GM23338 (cell line): ENCODE results near the gene SEMA5A. TPM values are rescaled to one million over a fixed set of nuclear protein-coding genes. Genes with fewer than 3 reads are reported as not detected.

Experiments used
- ATAC-seq: fragments of 200-7000 bp; cut with Tn5 transposase; 3 replicates; pipeline ENCODE4 v1.9.1; 2020
- DNase-seq: peaks from one replicate; pipeline ENCODE4 v3.0.0-alpha.2; 2015; ENCODE audit warnings: low spot score
- H2AFZ ChIP-seq: fragments of 200-600 bp; sonication (generic); 2 replicates; pipeline ENCODE4 v1.8.0; 2016; ENCODE audit warnings: antibody characterized with exemption, mild to moderate bottlenecking, moderate library complexity
- H3F3A ChIP-seq: fragments of 200-600 bp; sonication (generic); replicated peaks from 2 replicates; pipeline ENCODE4 v1.8.0; 2017; ENCODE audit warnings: antibody characterized with exemption, mixed run types, low read depth
- H3K27ac ChIP-seq: fragments of 200-600 bp; sonication (generic); 2 replicates; pipeline ENCODE4 v1.6.1; 2016; ENCODE audit warnings: low read depth
- H3K27me3 ChIP-seq: fragments of 200-600 bp; sonication (generic); 2 replicates; pipeline ENCODE4 v1.8.0; 2016; ENCODE audit warnings: mild to moderate bottlenecking, mixed run types, moderate library complexity; ENCODE audit not compliant: insufficient read depth
- H3K36me3 ChIP-seq: fragments of 200-600 bp; sonication (generic); 2 replicates; pipeline ENCODE4 v1.8.0; 2016; ENCODE audit warnings: mild to moderate bottlenecking; ENCODE audit not compliant: insufficient read depth
- H3K4me1 ChIP-seq: fragments of 200-600 bp; sonication (generic); 2 replicates; pipeline ENCODE4 v1.8.0; 2016; ENCODE audit warnings: mild to moderate bottlenecking, moderate library complexity; ENCODE audit not compliant: insufficient read depth
- H3K4me2 ChIP-seq: fragments of 200-600 bp; sonication (generic); 2 replicates; pipeline ENCODE4 v1.7.1; 2017; ENCODE audit warnings: mixed run types
- H3K4me3 ChIP-seq: fragments of 200-600 bp; sonication (generic); 2 replicates; pipeline ENCODE4 v1.6.1; 2016; ENCODE audit warnings: mixed run types
- H3K79me2 ChIP-seq: fragments of 200-600 bp; sonication (generic); replicated peaks from 2 replicates; pipeline ENCODE4 v1.8.0; 2017; ENCODE audit warnings: mild to moderate bottlenecking; ENCODE audit not compliant: insufficient read depth
- H3K9me2 ChIP-seq: fragments of 200-600 bp; sonication (generic); 2 replicates; pipeline ENCODE4 v1.8.0; 2017; ENCODE audit not compliant: insufficient read depth
- H4K20me1 ChIP-seq: fragments of 200-600 bp; sonication (generic); replicated peaks from 2 replicates; pipeline ENCODE4 v1.8.0; 2017; ENCODE audit warnings: mild to moderate bottlenecking; ENCODE audit not compliant: insufficient read depth
- H3K27ac Mint-ChIP-seq: 2 replicates; pipeline ENCODE4 v1.8.0; 2020; ENCODE audit warnings: inconsistent platforms, mild to moderate bottlenecking, moderate library complexity, mixed read lengths
- H3K27me3 Mint-ChIP-seq: 3 replicates; pipeline ENCODE4 v1.8.0; 2022; ENCODE audit warnings: low read depth, mild to moderate bottlenecking, moderate library complexity, mixed read lengths, inconsistent platforms; ENCODE audit not compliant: insufficient read depth, poor library complexity
- H3K36me3 Mint-ChIP-seq: 3 replicates; pipeline ENCODE4 v1.8.0; 2021; ENCODE audit warnings: low read depth, mild to moderate bottlenecking, inconsistent platforms, moderate library complexity, mixed read lengths
- H3K4me1 Mint-ChIP-seq: 3 replicates; pipeline ENCODE4 v1.8.0; 2020; ENCODE audit warnings: mild to moderate bottlenecking, inconsistent platforms, mixed read lengths
- H3K4me3 Mint-ChIP-seq: 3 replicates; pipeline ENCODE4 v1.8.0; 2021; ENCODE audit warnings: moderate library complexity, mild to moderate bottlenecking, inconsistent platforms, mixed read lengths
- H3K9me3 Mint-ChIP-seq: 3 replicates; pipeline ENCODE4 v1.8.0; 2020; ENCODE audit warnings: moderate library complexity, mild to moderate bottlenecking, inconsistent platforms, mixed read lengths
- CREB1 ChIP-seq: fragments of 250-450 bp; sonication (Bioruptor Pico); IDR thresholded peaks from 2 replicates; pipeline ENCODE4 v1.5.0; 2020; ENCODE audit warnings: low read depth, mild to moderate bottlenecking, moderate library complexity
- EZH2 ChIP-seq: fragments of 200-600 bp; sonication (generic); IDR thresholded peaks from one replicate; pipeline ENCODE4 v1.8.0; 2017; ENCODE audit warnings: antibody characterized with exemption, mild to moderate bottlenecking, low read depth; ENCODE audit not compliant: unreplicated experiment
- EZH2phosphoT487 ChIP-seq: fragments of 200-600 bp; sonication (generic); IDR thresholded peaks from one replicate; pipeline ENCODE4 v1.8.1; 2018; ENCODE audit warnings: antibody characterized with exemption; ENCODE audit not compliant: unreplicated experiment
- JUNB ChIP-seq: IDR thresholded peaks from one replicate; pipeline ENCODE4 v1.6.1; 2016; ENCODE audit warnings: antibody characterized with exemption; ENCODE audit not compliant: unreplicated experiment
- NANOG ChIP-seq: IDR thresholded peaks from 2 replicates; pipeline ENCODE4 v1.6.1; 2016; ENCODE audit warnings: antibody characterized with exemption, borderline replicate concordance
- POLR2AphosphoS5 ChIP-seq: IDR thresholded peaks from 2 replicates; pipeline ENCODE4 v1.6.1; 2016; ENCODE audit warnings: antibody characterized with exemption, low read depth
- REST ChIP-seq: IDR thresholded peaks from one replicate; pipeline ENCODE4 v1.6.1; 2018; ENCODE audit warnings: antibody characterized with exemption; ENCODE audit not compliant: unreplicated experiment
- STAT1 ChIP-seq: IDR thresholded peaks from one replicate; pipeline ENCODE4 v1.6.1; 2016; ENCODE audit warnings: antibody characterized with exemption; ENCODE audit not compliant: unreplicated experiment
- ZNF114 ChIP-seq: fragments of 250-450 bp; sonication (Bioruptor Pico); IDR thresholded peaks from 2 replicates; pipeline ENCODE4 v1.5.0; 2020; ENCODE audit warnings: mild to moderate bottlenecking, moderate library complexity
- ZNF331 ChIP-seq: fragments of 250-450 bp; sonication (Bioruptor Pico); IDR thresholded peaks from 2 replicates; pipeline ENCODE4 v1.5.0; 2020; ENCODE audit warnings: low read depth, mild to moderate bottlenecking, moderate library complexity
- polyA plus RNA-seq: library from polyadenylated mRNA; unstranded; fragments of >200 nt; fragmentation: Nextera tagmentation; extraction: Ambion mirVana; gene quantifications from 2 replicates; pipeline ENCODE4 v1.2.1, GENCODE V29; 2016
- total RNA-seq: library from RNA; depleted of rRNA; stranded (reverse); fragments of >200 nt; shearing (Covaris generic); gene quantifications from 2 replicates; pipeline ENCODE4 v1.2.3, GENCODE V29; 2014
- TF ChIP-seq, protein P1 (sequence below): IDR thresholded peaks from 2 replicates; pipeline ENCODE4 v1.6.1; 2016; ENCODE audit warnings: antibody characterized with exemption
- TF ChIP-seq, protein P2 (sequence below), 2 experiments: fragments of 200-600 bp in 1 of 2; sonication (generic) in 1 of 2; conservative IDR thresholded peaks; 2 replicates each; pipeline versions ENCODE4 v1.5.1 to v1.6.1; 2016 to 2017; ENCODE audit warnings: antibody characterized with exemption in 2 of 2, low read depth in 2 of 2, mild to moderate bottlenecking in 2 of 2, moderate library complexity in 1 of 2
- TF ChIP-seq, protein P3 (sequence below): fragments of 250-450 bp; sonication (Bioruptor Pico); IDR thresholded peaks from 2 replicates; pipeline ENCODE4 v1.5.0; 2020; ENCODE audit warnings: mild to moderate bottlenecking, moderate library complexity

Gene SEMA5A
- total and polyA plus RNA-seq, 2 experiments from 2014 or later, result 2.1 to 8.1 TPM

GRCh38 chr5:9451037-9451436 is 94.8 kb downstream of the SEMA5A start:
- DNase-seq, result no peak
- no peak for ATAC-seq
- Histone ChIP-seq H3K4me2 (no peak overlapping the region), H2AFZ (no peak overlapping the region), H3K4me1 (peaks cover 12% of the 10 kb centered on the region), H3K79me2 (no peaks in the 10 kb centered on the region; the same call in 1 of the 2 replicates), H3K27me3 (no peaks in the 10 kb centered on the region), H3F3A (0 out of 2 replicates have a peak, but pooled peaks cover under 1% of the 10 kb centered on the region), H3K36me3 (no peaks in the 10 kb centered on the region), H4K20me1 (no peaks in the 10 kb centered on the region), H3K4me3 (no peak overlapping the region), H3K9me2 (0 out of 2 replicates have a peak, but pooled peaks cover 5% of the 10 kb centered on the region), H3K27ac (no peak overlapping the region)
- Mint-ChIP-seq H3K4me3 (no peak overlapping the region), H3K27ac (no peak overlapping the region), H3K4me1 (peaks cover 13% of the 10 kb centered on the region), H3K36me3 (no peaks in the 10 kb centered on the region), H3K9me3 (no peaks in the 10 kb centered on the region), H3K27me3 (peaks cover 4% of the 10 kb centered on the region)
- no peak for TF ChIP-seq POLR2AphosphoS5
- TF ChIP-seq ZNF114 (CRISPR knock-in tag), result no peak
- no peak for TF ChIP-seq JUNB
- TF ChIP-seq, protein P1, sequence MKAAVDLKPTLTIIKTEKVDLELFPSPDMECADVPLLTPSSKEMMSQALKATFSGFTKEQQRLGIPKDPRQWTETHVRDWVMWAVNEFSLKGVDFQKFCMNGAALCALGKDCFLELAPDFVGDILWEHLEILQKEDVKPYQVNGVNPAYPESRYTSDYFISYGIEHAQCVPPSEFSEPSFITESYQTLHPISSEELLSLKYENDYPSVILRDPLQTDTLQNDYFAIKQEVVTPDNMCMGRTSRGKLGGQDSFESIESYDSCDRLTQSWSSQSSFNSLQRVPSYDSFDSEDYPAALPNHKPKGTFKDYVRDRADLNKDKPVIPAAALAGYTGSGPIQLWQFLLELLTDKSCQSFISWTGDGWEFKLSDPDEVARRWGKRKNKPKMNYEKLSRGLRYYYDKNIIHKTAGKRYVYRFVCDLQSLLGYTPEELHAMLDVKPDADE, result no peak
- TF ChIP-seq REST, result no peak
- no peak for TF ChIP-seq STAT1
- no peak for TF ChIP-seq EZH2phosphoT487
- no peak for TF ChIP-seq NANOG
- no peak for TF ChIP-seq EZH2
- no peak for TF ChIP-seq ZNF331 (CRISPR knock-in tag)
- TF ChIP-seq, protein P2, sequence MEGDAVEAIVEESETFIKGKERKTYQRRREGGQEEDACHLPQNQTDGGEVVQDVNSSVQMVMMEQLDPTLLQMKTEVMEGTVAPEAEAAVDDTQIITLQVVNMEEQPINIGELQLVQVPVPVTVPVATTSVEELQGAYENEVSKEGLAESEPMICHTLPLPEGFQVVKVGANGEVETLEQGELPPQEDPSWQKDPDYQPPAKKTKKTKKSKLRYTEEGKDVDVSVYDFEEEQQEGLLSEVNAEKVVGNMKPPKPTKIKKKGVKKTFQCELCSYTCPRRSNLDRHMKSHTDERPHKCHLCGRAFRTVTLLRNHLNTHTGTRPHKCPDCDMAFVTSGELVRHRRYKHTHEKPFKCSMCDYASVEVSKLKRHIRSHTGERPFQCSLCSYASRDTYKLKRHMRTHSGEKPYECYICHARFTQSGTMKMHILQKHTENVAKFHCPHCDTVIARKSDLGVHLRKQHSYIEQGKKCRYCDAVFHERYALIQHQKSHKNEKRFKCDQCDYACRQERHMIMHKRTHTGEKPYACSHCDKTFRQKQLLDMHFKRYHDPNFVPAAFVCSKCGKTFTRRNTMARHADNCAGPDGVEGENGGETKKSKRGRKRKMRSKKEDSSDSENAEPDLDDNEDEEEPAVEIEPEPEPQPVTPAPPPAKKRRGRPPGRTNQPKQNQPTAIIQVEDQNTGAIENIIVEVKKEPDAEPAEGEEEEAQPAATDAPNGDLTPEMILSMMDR (conservative IDR thresholded peaks at IDR 0.05; ENCODE audit: low read depth in 2 of 2), result no peak
- TF ChIP-seq CREB1 (CRISPR knock-in tag), result no peak
- TF ChIP-seq, protein P3, sequence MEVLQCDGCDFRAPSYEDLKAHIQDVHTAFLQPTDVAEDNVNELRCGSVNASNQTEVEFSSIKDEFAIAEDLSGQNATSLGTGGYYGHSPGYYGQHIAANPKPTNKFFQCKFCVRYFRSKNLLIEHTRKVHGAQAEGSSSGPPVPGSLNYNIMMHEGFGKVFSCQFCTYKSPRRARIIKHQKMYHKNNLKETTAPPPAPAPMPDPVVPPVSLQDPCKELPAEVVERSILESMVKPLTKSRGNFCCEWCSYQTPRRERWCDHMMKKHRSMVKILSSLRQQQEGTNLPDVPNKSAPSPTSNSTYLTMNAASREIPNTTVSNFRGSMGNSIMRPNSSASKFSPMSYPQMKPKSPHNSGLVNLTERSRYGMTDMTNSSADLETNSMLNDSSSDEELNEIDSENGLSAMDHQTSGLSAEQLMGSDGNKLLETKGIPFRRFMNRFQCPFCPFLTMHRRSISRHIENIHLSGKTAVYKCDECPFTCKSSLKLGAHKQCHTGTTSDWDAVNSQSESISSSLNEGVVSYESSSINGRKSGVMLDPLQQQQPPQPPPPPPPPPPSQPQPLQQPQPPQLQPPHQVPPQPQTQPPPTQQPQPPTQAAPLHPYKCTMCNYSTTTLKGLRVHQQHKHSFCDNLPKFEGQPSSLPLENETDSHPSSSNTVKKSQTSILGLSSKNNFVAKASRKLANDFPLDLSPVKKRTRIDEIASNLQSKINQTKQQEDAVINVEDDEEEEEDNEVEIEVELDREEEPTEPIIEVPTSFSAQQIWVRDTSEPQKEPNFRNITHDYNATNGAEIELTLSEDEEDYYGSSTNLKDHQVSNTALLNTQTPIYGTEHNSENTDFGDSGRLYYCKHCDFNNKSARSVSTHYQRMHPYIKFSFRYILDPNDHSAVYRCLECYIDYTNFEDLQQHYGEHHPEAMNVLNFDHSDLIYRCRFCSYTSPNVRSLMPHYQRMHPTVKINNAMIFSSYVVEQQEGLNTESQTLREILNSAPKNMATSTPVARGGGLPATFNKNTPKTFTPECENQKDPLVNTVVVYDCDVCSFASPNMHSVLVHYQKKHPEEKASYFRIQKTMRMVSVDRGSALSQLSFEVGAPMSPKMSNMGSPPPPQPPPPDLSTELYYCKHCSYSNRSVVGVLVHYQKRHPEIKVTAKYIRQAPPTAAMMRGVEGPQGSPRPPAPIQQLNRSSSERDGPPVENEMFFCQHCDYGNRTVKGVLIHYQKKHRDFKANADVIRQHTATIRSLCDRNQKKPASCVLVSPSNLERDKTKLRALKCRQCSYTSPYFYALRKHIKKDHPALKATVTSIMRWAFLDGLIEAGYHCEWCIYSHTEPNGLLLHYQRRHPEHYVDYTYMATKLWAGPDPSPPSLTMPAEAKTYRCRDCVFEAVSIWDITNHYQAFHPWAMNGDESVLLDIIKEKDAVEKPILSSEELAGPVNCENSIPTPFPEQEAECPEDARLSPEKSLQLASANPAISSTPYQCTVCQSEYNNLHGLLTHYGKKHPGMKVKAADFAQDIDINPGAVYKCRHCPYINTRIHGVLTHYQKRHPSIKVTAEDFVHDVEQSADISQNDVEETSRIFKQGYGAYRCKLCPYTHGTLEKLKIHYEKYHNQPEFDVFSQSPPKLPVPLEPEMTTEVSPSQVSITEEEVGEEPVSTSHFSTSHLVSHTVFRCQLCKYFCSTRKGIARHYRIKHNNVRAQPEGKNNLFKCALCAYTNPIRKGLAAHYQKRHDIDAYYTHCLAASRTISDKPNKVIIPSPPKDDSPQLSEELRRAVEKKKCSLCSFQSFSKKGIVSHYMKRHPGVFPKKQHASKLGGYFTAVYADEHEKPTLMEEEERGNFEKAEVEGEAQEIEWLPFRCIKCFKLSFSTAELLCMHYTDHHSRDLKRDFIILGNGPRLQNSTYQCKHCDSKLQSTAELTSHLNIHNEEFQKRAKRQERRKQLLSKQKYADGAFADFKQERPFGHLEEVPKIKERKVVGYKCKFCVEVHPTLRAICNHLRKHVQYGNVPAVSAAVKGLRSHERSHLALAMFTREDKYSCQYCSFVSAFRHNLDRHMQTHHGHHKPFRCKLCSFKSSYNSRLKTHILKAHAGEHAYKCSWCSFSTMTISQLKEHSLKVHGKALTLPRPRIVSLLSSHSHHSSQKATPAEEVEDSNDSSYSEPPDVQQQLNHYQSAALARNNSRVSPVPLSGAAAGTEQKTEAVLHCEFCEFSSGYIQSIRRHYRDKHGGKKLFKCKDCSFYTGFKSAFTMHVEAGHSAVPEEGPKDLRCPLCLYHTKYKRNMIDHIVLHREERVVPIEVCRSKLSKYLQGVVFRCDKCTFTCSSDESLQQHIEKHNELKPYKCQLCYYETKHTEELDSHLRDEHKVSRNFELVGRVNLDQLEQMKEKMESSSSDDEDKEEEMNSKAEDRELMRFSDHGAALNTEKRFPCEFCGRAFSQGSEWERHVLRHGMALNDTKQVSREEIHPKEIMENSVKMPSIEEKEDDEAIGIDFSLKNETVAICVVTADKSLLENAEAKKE (CRISPR knock-in tag), result no peak
